SH-SY5Y (cell line): ENCODE results near the gene IRF7.

ENCODE experiments used
- GATA2 ChIP-seq: IDR thresholded peaks from 2 replicates; pipeline ENCODE4 v1.6.1; 2011; ENCODE audit warnings: mild to moderate bottlenecking, low read depth, low read length
- GATA3 ChIP-seq: IDR thresholded peaks from 2 replicates; pipeline ENCODE4 v1.6.1; 2011; ENCODE audit warnings: low read depth, mild to moderate bottlenecking, low read length, moderate library complexity

The IRF7 gene

DNA sequence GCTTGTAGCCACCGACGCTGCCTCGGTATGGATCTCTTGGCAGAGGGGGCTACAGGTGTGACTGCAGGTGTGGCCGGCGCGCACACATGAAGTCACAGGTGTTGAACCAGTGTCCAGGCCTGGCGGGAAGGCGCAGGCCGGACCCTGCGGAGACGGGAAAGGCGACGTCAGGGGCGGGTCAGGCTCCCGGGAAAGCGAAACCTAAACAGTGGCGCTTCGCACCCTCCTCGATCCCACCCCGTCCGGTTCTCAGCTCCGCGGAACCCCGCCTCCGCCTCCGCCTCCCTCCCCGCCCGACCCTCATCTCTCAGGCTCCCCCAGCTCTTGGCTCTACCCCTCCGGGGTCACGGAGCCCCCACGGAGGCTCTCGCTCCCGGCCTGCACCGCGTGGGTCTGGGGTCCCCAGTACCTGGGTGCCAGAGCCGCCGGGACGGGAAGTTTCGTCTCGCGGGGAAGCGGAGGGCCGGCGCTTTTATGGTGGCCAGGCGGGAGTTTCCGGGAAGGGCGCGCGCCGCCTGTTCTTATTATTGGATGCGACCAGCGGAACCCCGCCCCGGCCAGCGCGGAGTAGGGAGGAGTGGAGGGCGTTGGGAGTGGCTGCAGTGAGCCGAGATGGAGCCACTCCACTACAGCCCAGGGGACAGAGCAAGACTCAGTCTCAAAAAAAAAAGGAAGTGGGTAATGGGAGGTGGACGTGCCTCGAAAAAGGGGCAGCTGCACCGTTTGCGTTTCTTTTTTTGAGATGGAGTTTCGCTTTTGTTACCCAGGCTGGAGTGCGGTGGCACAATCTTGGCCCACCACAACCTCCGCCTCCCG, at the start of gene IRF7:
TSS of gene IRF7 (minus strand) at position 447 of the 816 bp plus-strand sequence. CDS start 586 bp downstream, outside the sequence.
- TF ChIP-seq GATA2 (no peak), GATA3 (no peak)

DNA sequence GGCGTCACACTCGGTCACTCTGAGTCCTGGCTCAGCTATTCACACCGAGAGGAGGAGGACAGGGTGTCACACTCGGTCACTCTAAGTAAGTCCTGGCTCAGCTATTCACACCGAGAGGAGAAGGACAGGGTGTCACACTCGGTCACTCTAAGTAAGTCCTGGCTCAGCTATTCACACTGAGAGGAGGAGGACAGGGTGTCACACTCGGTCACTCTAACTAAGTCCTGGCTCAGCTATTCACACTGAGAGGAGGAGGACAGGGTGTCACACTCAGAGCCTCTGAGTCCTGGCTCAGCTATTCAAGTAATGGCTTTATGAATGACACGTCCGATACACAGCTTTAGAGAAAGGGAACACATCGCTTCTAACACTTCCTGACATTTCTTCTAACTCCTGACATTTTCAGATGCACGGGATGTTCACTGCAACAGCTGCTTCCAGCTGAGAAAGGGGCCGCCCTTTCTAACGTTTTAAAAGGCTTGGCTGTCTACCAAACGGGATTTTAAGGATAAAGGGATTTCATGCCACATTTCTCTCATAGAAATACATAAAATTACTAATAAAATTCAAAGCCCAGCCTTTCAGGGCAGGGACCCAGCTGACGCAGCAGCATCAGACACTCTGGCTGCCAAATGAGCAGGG, 49.4 kb upstream of the IRF7 start:
- TF ChIP-seq GATA3: no peak
- TF ChIP-seq GATA2: no peak

DNA sequence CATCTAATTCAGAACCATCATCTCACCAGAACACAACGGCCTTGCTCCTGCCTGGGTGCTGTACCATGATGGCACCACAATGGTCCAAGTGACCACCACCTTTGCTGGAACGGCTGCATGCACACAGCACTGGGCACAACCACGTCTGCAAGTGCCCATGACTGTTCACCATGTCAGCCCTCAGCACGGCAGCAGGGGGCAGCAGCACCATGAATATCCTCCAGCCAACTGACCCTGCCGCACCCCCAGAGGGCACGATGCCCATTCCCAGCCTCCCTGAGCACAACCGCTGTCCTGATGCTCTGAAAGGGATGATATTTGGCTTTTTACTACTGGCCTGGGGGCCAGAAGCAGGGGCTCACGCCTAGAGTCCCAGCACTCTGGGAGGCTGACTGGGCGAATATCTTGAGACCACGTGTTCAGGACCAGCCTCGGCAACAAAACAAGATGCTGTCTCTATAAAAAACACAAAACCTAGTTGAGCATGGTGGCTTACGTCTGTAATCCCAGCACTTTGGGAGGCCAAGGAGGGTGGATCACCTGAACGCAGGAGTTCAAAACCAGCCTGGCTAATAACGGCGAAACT, 47.0 kb upstream of the IRF7 start:
- TF ChIP-seq GATA3 (no peak), GATA2 (no peak)

DNA sequence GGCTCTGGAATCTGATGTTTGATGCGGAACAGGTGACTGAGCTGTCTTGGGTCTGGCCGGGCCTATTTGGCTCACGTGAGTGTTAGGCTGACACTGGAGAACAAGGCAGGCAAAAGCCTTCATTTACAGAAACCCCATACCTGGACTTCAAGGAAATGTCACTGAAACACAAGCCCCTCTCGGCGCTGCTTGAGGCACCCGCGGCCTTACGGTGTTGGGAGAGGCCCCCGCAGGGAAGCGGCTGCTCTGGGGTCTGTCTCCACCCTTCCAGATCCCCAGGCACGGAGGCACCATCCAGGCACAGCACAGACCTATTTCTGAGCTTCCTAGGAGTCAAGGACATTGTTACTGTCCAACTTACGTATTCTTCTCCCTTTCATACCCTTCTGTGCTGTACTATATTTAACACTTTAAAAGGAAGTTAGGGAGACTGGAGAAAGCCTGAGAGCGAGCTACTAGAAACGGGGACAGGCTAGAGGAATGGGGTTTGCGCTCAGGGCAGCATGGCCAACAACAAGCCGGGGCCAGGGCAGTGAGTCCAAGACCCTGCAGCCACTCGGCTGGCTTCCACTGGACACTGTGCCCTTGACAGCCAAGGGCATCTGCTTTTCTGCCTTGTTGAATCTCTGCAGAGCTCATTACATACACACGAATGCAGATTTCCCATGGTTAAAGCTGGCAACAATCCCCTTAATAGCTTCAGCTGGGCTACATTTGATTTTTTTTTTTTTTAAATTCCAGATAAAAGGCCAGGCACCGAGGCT, 45.1 kb upstream of the IRF7 start:
- TF ChIP-seq GATA3 (no peak), GATA2 (no peak)

DNA sequence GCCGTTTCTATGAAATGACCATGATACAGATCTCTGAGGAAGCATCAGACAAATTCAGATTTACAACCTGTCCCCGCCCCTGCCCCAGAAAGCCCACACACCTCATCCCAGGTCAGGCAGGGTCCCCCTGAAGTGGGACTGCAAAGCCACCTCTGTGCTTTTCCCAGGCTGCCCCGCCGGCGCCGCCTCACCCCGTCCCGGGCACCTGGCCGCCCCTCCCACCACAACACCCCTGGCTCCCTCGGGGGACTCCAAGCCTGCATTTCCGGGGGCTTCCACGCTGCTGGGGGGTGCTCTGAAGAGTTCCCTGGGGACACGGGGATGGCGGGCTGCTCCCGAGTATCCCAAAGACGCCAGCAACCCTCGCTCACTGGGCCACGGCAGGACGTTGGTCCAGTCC, 44.5 kb upstream of the IRF7 start:
- TF ChIP-seq GATA2 (no peak), GATA3 (no peak)

DNA sequence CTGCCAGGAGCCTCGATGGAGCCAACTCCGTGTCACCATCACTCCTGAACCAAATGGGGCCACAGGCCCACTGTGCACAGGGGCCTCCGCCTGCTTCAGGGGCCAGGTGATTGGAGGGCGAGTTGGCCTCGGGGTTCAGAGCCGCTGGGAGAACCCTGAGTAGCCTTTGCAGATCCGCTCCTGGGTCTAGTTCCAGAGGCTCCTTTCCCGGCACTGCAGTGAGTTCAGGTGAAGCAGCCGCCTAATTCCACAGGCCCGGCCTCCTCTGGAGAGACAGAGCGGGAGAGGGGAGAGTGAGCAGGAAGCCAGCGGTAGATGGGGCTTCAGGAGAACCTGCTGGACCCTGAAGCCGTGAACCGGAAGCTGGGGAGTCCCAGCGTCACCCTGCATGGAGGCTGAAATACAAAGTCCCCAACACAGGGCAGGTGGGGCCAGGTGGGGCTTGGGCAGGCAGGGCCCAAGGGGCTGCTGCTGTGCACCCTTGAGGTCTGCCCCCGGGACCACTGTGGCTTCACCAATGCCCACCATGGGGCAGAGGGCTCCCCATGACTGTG, 43.9 kb upstream of the IRF7 start:
- TF ChIP-seq GATA3 (no peak), GATA2 (no peak)

DNA sequence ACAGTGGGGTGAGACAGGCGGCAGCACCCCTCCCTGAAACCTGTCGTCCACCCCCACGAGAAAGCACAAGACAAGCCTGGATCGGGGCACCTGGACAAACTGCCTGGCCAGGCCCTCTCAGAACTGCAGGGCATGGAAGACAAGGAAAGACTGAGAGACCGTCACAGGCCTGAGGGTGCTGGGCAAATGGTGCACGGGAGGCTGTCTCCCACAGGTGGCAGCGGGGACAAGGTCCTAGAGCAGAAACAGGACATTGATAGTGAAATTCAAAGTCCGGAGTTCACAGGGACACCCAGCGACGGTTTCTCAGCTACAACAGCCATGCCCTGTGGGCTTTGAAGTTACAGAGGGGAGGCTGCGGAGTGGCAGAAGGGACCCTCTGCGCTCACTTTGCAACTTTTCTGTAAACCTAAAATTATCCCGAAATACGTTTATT, 42.0 kb upstream of the IRF7 start:
- TF ChIP-seq GATA2 (no peak), GATA3 (no peak)

DNA sequence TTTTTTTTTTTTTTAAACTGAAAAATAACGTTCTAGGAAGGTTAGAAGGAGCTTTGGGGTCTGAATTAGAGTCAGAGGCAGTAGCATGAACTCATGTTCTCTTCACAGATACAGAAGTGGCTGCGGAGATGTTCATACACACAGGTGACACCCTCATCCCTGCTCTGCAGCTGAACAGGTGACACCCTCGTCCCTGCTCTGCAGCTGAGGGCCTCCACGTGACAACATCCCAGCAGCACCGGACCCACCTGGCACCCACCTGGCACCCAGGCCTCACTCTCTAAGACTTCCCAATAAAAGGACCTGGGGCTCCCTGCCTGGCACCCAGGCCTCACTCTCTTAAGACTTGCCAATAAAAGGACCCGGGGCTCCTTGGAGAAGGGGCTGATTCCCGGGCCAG, 41.1 kb upstream of the IRF7 start:
- TF ChIP-seq GATA2: no peak
- TF ChIP-seq GATA3: no peak

DNA sequence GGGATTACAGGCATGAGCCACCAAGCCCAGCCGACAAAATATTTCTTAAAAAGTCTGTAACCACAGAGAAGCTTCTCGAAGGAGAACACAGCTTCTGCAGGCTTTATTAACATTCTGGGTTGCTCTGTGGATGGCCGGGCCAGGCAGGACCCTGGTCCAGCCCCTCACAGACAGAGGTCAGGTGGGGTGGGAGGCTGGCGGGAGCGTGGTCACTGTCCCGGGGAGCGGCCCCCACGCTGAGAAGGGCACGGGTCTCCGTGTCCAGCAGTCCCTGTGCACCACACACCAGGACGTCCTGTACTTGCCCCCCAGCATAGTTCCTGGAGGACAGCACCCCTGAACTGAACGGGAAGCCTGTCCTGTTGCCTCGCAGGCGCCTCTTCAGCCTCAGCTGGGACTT, 40.7 kb upstream of the IRF7 start:
- TF ChIP-seq GATA3: no peak
- no peak for TF ChIP-seq GATA2

DNA sequence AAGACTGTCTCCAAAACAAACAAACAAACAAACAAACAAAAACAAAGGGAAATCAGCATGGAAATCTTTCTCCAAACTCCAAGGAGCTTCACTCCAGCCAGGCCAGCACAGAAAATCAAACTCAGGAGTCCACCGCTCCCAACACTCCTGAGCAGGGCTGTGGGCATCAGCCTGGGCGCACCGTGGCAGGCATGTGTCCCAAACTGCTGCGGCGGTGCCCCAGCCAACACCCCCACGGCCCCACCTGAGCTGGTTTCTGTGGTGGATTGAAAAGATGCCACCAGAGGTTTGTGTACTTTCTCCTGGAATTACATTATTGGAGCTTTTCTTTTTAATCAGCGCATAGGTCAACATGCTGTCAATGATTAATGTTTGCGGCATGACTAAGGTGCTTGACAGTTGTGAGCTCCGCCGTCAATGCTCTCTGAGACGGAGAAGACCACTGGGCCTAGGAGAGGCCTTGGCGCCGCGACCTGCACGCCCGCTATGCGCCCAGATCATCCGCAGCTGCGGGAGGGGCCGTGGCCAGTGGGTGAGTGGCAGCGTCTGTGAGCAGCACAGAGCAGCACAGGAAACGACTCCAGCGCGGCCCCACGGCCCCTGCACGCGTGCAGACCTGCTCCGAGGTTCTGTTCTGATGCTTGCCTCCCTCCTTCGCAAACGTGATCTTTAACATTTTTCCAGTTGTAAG, 39.4 kb upstream of the IRF7 start:
- TF ChIP-seq GATA3: no peak
- no peak for TF ChIP-seq GATA2

DNA sequence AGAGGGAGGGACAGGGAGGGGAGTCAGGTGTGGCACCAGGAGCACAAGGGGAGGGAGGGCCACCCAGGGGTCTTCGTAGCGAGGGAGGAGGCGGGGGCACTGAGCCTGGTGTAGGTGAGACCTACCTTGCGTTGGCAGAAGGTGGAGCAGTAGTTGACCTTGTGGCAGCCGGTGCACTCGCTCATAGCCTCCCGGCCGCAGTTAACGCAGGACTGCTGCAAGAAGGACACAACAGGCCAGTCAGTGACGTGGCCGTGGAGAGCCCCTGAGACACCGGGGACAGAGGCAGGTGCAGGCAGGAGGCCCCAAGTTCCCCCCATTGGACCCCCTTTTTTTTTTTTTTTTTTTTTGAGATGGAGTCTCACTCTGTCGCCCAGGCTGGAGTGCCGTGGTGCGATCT, 38.1 kb upstream of the IRF7 start:
- TF ChIP-seq GATA2 (no peak), GATA3 (no peak)

DNA sequence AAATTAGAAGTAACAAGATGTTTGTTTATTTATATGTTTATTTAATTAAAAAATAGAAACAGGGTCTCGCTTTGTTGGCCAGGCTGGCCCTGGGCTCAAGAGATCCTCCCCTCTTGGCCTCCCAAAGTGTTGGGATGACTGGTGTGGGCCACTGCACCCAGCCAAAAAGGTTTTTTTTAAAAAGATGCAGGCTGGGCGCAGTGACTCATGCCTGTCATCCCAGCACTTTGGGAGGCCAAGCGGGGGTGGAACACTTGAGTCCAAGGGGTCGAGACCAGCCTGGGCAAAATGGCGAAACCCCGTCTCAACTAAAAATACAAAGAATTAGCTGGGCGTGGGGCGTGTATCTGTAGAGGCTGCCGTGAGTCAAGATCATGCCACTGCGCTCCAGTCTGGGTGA, 34.7 kb upstream of the IRF7 start:
- no peak for TF ChIP-seq GATA2
- TF ChIP-seq GATA3: no peak

DNA sequence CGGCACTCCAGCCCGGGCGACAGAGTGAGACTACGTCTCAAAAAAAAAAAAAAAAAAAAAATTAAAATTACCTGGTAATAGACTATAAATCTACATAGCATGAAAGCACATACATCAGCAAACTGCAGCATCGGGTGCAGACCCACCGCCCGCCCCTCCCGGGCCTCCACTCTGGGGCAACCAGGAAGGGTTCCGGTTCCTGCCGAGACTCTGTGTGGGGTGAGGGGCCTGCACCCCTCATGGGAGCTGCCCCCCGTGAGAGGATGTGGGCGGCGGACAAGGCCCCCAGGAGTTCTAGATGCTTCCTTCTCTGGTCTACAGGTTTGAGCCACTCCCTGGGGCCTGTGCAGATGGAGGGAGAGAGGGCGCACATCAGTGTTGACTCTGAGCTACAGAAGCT, 30.5 kb upstream of the IRF7 start:
- TF ChIP-seq GATA3 (no peak), GATA2 (no peak)

DNA sequence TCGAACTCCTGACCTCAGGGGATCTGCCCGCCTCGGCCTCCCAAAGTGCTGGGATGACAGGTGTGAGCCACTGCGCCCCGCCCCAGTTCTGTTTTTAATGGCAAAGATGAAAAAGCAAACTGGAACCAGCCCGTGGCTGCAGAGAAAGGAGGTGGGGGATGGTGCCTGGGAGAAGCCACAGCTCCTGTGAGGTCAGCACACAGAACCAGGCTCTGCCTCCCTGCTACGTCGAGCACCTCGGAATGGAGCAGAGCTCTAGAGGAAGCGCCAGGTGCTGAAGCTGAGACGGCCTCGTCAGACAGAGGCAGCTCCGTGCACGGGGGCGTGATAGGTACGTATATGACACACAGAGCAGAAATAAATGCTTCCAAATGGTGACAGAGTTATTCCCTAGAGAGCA, 29.8 kb upstream of the IRF7 start:
- TF ChIP-seq GATA2 (no peak), GATA3 (no peak)
